Airway epithelial cell (primary cell): Measurements from ENCODE around the gene GATB. TPM values are rescaled to one million over a fixed set of nuclear protein-coding genes. Genes with fewer than 3 reads are reported as not detected.

Experiments
- total RNA-seq: library from RNA; depleted of rRNA; stranded (reverse); fragments of >200 nt; gene quantifications from 2 replicates; pipeline ENCODE4 v1.2.3, GENCODE V29; 2015

Gene GATB
- 22.6 and 35.7 TPM in 2 replicates for total RNA-seq

GRCh38 chr4:151760712-151761661 is at the start of gene GATB:
Gene GATB, minus strand, starts transcription at chr4:151761007. Its CDS starts 25 bp downstream, at chr4:151760982.

